HG02870 (cell line): ENCODE data around the gene SEMA4C.

ENCODE experiments used
- ATAC-seq: cut with Tn5 transposase; IDR thresholded peaks from one replicate; pipeline ENCODE4 v1.9.1; 2021; ENCODE audit warnings: mild to moderate bottlenecking, moderate library complexity; ENCODE audit not compliant: unreplicated experiment

SEMA4C gene

DNA sequence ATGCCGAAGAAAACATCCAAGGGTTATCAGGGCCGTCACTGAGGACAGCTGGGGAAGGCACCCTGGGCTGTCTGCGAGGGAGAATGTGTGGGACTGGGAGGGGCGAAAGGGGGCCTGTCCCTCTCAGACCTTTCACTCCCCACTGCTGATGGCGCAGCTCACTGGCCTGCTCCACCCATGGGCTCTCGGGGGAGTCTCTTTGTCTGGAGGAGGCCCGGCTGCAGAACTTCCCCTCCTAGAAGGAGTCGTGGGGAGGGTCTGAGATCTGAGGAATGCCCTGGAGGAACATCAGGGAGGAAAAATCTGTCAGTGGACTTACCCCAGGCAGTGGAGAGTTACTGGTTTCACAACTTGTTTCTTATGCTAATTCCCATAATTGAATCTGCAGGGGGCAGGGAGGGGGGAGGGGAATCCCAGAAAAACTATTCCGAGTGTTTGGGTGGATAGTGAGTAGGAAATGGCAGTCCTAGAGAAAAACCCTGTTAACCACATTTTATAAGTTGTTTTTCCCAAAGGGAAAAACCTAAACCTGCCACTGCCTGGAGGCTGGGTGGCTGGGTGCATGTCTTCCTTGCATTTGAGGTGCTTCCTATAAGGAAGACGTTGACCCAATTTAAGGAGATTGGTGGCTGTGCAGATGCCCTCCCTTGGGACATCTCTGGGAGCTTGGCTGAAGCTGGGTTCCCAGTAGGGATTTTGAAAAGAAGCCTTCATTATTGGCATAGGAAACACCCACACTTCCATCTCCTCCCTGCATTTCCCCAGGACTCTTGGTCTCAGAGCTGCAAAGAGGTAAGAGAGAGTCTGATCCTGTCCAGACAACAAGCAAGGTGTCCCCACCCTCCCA is 11.7 kb upstream of the SEMA4C start:
- ATAC-seq: no peak

- no peak for ATAC-seq
These were observed 11.0 kb upstream of the SEMA4C start for GRCh38 chr2:96880891-96881273.

- no peak for ATAC-seq
These were observed 9.7 kb upstream of the SEMA4C start for GRCh38 chr2:96879545-96880040.

DNA sequence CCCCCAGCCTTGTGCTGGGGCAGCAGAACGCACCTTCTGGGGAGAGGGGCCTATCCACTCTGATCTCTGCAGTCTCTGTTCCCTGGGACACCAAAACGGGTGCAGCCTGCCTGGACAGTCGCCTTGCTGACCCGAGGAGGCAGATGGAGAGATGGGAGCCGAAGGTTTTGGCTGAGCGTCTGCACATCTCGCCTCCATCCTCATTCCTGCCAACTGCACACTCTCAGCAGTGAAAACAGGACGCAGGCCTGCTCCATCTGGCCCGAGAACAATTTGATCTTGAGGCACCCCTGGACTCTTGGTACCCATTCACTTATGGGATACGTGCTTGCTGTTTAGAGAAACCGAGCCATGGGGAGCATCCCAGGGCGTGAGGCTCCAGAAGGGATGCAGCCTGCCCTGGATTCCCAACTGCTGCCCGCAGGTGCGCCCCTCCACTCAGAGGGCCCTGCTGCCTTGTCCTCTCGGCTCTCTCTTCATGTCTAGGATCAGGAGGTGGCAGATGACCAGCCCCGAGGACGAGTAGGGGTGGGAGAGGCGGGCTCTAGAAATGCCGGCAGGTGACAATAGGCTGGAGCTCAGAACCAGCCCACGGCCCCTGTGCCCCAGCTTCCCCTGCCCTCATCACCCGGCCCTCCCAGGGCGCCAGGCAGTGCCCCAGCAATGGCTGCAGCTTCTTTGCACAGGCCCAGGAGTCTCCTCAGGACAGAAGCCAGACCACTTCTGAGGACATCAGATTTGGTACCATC is 9.1 kb upstream of the SEMA4C start:
- no peak for ATAC-seq

- no peak for ATAC-seq
These were observed 8.3 kb upstream of the SEMA4C start for GRCh38 chr2:96878171-96878570.

DNA sequence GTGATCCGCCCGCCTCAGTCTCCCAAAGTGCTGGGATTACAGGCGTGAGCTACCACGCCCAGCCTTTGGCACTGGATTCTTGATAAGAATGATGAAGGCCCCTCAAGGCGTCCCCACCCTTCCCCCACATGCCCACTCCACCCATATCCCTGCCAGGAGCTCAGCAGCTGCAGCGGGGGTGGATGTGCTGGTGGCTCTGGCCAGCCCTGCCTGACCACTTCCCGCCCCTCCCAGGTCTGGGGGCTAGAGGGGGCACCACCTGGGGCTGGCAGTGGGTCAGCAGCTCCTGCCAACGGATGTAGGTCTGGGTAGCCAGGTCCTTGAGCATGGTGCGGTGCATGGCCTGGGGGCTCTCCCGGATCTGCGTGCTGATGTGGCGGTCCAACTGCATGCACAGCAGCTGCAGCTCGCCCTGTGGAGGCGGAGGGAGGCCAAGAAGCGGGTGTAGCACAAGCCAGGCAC is 7.8 kb upstream of the SEMA4C start:
- no peak for ATAC-seq

DNA sequence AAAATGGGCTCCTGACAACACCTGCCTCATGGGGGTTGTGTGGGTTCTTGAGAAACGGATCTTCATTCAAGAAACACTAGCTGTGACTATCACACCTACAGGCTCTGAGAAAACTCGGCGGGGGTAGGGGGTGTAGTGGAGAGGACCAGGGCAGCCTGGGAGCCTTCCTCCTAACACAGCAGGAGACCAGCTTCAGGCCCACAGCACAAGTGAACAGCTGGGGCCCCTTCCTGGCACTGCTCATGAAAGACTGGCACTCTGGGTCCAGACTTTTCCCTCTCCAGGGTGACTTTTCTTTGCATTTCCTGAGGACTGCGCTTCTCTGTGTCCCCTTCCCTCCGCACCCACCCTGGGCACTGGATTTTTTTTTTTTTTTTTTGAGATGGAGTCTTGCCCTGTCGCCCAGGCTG is 7.2 kb upstream of the SEMA4C start:
- no peak for ATAC-seq

DNA sequence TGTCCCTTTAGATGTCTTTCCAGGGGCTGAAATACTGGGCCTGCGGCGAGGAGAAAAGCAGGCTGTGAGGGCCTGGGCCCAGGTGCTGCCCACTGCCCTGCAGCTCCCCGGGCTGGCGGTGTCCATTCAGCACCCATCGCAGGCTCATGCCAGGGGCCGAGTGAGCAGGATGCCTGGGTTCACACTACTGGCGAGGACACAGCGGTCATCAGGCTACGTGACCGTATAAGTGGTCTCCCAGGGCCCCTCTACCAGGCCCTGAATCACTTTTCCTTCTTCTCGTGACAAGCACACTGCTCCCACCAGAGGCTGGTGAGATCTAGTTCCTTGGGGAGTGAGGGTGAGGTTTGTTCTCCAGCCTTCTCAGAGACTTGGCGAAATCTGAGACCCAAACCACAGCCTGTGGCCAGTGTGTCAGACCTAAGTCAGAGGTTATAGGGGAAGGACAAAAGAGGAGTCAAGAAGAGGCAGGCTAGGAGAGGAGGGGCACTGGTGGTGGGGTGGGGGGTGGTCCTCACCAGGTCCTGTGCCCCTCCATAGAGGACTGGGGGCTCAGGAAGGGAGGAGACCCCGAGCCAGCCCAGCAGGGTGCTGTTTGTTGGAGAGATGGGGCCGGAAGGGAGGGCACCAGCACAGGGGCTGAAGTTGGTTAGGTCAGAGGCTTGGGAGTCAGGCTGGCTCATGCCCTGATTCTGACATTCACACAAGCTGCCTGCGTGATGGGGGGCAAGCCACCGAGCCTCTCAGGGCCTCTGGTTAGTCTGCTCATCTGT is 6.6 kb upstream of the SEMA4C start:
- ATAC-seq: no peak

DNA sequence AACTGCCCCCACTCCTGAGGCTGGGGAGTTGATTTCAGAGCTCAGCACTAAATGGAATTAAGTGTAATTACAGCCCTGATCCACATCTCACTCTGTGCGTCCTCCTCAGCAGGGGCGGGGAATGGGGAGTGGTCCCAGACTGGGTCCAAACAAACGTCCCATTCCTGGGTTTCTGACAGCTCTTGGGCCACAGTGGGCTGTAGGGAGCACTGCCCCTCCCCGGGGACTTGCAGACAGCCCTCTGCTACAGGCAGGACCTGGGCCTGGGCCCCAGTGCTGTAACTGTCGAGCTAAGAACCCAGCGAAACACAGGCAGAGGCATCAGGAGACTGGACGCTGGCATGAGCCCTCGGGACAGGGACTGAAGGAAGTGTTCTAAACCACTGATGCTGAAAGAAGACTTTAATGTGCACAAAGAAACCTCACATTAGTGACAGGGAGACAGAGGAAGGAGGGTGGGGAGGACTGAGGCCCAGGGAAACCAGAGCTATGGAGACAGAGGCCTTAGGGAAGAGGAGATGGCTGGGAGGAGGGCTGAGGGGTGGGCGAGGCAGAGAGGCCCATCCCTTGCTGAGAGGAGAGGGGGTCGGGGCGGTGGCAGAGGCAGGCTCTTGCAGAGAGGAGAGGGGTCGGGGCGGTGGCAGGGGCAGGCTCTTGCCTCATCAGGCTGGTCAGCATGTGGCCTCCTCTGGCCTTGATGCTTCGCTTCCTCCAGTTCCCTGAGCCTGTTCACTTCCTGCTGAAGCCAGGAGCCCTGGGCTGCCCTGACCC is 5.8 kb upstream of the SEMA4C start:
- ATAC-seq: no peak

DNA sequence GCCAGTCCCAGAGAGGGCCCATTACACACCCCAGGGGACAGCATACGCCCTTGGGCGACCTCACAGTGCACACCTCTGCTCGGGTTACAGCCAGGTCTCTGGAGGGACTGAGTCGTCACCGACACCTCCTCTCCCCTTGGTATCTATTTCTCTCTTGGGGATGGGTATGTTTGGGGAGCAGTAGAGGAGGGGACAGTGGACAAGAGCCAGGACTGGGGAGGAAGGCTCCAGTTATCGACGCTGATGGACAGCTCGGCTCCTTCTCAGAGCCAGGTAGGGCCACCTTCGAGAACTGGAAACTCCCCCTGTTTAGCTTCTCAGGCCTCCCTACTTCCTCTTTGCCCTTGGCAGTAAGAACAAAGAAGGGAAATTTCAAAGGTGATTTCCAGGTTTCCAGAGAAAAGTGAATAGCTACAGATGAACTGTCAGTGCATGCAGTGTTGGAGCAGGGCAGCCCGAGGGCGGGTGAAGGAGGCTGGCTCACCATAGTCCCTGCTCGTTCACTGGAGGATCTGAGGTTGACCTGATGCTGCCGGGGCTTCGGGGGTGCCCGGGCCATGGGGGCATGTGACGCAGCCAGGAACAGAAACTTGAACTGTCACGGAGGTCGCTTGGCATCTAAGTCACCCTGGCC is 4.4 kb upstream of the SEMA4C start:
- no peak for ATAC-seq

DNA sequence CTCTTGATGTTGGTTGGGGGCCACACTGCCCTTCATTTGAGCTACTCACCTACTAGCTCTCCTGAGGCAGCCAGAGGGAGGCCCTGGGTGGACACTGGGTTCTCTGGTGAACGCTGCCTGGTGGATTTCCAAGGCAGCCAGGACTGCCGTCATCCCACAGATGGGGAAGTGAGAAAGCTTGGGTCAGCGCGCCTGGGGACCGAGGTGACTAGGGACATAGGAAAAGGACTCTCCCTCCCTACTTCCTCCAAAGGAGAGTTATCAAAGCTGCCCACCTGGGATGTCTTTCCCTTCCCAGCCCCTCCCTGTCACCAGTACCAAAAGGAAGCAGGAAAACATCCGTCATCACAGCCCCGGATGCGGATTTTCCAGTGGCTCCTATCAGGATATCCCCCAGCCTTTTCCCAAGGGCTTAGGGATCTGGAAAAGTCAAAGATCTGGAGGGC is 3.8 kb upstream of the SEMA4C start:
- ATAC-seq: no peak

DNA sequence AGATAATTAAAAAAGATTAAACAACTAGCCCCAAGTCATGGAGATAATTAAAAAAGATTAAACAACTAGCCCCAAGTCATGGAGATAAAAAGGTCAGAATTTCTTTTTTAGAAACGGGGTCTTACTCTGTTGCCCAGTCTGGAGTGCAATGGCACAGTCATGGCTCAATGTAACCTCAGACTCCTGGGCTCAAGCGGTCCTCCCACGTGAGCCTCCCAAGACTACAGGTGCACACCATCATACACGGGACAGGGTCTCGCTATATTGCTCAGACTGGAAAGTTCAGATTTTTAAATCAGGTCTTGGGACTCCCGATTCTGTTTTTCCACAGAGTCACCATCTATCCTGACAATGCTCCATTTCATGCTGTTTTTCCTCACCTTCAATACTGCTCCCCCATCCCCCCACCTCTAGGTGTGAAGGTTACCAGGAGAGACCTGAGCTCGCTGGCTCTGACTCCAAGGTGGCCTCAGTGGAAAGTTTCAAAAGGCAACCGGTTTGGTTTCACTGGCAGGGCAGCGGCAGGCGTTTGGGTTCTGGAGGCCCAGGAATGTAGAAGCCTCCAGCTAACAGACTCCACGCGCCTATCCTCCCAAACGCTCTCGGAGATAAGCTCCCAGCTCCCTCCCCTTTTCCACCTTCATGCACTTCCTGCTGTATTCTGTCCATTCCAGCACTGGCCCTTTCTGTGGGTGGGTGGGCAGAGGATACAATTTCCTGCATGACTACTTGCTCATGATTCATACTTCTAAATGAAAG is 2.9 kb upstream of the SEMA4C start:
- ATAC-seq: no peak

- ATAC-seq: no peak
These were observed 861 bp upstream of the SEMA4C start for GRCh38 chr2:96870626-96871255.

DNA sequence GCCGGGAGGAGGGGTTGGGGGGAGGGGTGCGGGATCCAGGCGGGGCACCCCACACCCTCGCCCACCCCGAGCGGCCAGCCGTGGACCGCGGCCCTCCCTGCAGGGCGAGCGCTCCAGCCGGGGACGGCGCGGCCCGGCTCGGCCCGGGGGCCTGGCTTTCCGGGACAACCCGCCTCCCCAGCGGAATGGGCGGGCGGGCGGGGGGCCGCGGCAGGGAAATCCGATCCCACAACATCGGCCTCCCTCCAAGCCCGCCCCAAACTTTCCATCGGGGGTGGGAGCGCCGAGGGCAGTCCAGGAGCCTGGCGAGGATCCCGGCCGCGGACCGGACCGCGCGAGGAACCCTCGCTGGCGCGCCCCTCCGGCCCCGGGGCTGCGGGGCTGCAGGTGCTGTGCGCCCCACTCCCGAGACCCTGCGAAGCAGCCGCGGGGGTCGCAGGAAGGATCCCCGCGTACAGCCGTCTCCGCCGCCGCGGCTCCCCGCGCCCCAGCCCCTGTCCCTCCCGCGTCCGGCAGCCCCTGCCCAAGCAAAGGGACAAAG is 529 bp downstream of the SEMA4C start:
- no peak for ATAC-seq

GRCh38 chr2:96868555-96869280 is 1.2 kb downstream of the SEMA4C start:
- ATAC-seq: no peak

GRCh38 chr2:96867756-96868554 is 1.9 kb downstream of the SEMA4C start:
- no peak for ATAC-seq
